Epithelial cell of alveolus of lung (primary cell): ENCODE measurements around the gene MC4R. TPM values are rescaled to one million over a fixed set of nuclear protein-coding genes. Genes with fewer than 3 reads are reported as not detected.

Experiments used
- total RNA-seq: library from RNA; depleted of rRNA; stranded (reverse); fragments of >200 nt; gene quantifications from 2 replicates; pipeline ENCODE4 v1.2.1, GENCODE V29; 2015

MC4R gene
- total RNA-seq, result not detected in 2 replicates

DNA sequence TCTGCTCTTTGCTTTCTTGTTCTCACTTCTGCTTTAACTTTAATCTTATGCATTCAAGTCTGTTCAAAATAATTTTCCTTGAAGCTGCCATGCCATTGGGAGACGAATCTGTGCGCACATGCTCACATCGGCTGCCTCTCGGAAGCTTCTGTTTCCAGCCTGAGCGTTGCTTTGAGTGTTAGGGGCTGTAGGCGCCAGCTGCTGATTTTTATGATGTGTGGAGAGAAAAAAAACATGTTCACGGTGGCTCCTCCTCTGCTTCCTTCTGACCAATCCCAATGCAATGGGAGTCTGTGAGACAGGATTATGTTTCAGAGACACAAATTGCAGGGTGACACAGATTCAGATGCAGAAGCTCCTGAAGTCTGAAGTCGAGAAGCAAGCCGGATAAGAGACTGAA lies at the start of gene MC4R:
Gene MC4R, minus strand, starts transcription at position 180 of the 400 bp plus-strand sequence. CDS start 426 bp downstream, outside the sequence.

